ENCODE data around the gene SORBS2. TPM values are rescaled to one million over a fixed set of nuclear protein-coding genes. Genes with fewer than 3 reads are reported as not detected.

SORBS2 gene
- total RNA-seq, 1 donor from 2014 or later, result 1.1 TPM

GRCh38 chr4:185792384-185793115 lies 19.4 kb downstream of the SORBS2 start:
- H3K4me3 ChIP-seq (ENCODE audit: low read depth, low read length), result no peak overlapping the region
- FAIRE-seq (no peak), DNase-seq (ENCODE audit: low read depth) (peak; percentile 87)
- H3K27me3 ChIP-seq (ENCODE audit: control insufficient read depth, insufficient read depth, low read length), result no peaks in the 10 kb centered on the region
- TF ChIP-seq CTCF (IDR thresholded peaks at IDR 0.05; ENCODE audit: insufficient read depth, low read length, severe bottlenecking), result no peak
- H3K36me3 ChIP-seq (ENCODE audit: control insufficient read depth, insufficient read depth, low read length), result no peaks in the 10 kb centered on the region

GRCh38 chr4:185787926-185788679 lies 23.9 kb downstream of the SORBS2 start:
- FAIRE-seq (no peak), DNase-seq (ENCODE audit: low read depth) (no peak)
- Histone ChIP-seq H3K36me3 (ENCODE audit: control insufficient read depth, insufficient read depth, low read length) (no peaks in the 10 kb centered on the region), H3K27me3 (ENCODE audit: control insufficient read depth, insufficient read depth, low read length) (no peaks in the 10 kb centered on the region), H3K4me3 (ENCODE audit: low read depth, low read length) (no peak overlapping the region)
- TF ChIP-seq CTCF (IDR thresholded peaks at IDR 0.05; ENCODE audit: insufficient read depth, low read length, severe bottlenecking), result no peak

GRCh38 chr4:185786422-185786821 lies 25.6 kb downstream of the SORBS2 start:
- Histone ChIP-seq H3K27me3 (ENCODE audit: control insufficient read depth, insufficient read depth, low read length) (no peaks in the 10 kb centered on the region), H3K4me3 (ENCODE audit: low read depth, low read length) (no peak overlapping the region), H3K36me3 (ENCODE audit: control insufficient read depth, insufficient read depth, low read length) (no peaks in the 10 kb centered on the region)
- FAIRE-seq (no peak), DNase-seq (ENCODE audit: low read depth) (no peak)
- no peak for TF ChIP-seq CTCF (IDR thresholded peaks at IDR 0.05; ENCODE audit: insufficient read depth, low read length, severe bottlenecking)

- FAIRE-seq (no peak), DNase-seq (ENCODE audit: low read depth) (no peak)
- no peaks in the 10 kb centered on the region for H3K27me3 ChIP-seq (ENCODE audit: control insufficient read depth, insufficient read depth, low read length)
- no peak for TF ChIP-seq CTCF (IDR thresholded peaks at IDR 0.05; ENCODE audit: insufficient read depth, low read length, severe bottlenecking)
- no peaks in the 10 kb centered on the region for H3K36me3 ChIP-seq (ENCODE audit: control insufficient read depth, insufficient read depth, low read length)
- no peak overlapping the region for H3K4me3 ChIP-seq (ENCODE audit: low read depth, low read length)
These were observed 28.4 kb downstream of the SORBS2 start for GRCh38 chr4:185783574-185783973.

GRCh38 chr4:185782523-185782922 lies 29.5 kb downstream of the SORBS2 start:
- H3K4me3 ChIP-seq (ENCODE audit: low read depth, low read length), result no peak overlapping the region
- no peak for FAIRE-seq
- H3K36me3 ChIP-seq (ENCODE audit: control insufficient read depth, insufficient read depth, low read length), result no peaks in the 10 kb centered on the region
- H3K27me3 ChIP-seq (ENCODE audit: control insufficient read depth, insufficient read depth, low read length), result no peaks in the 10 kb centered on the region
- no peak for TF ChIP-seq CTCF (IDR thresholded peaks at IDR 0.05; ENCODE audit: insufficient read depth, low read length, severe bottlenecking)
- DNase-seq (ENCODE audit: low read depth), result peak; percentile 87
